Esophagus muscularis mucosa (tissue), 4 donors: ENCODE data around the gene PPP1R12C. TPM values are rescaled to one million over a fixed set of nuclear protein-coding genes. Genes with fewer than 3 reads are reported as not detected.
A peak's percentile ranks its signal among the peaks of the same experiment; 100 is the strongest.

Experiments
- DNase-seq: peaks from one replicate; pipeline ENCODE4 v3.0.0-alpha.2; 2017; ENCODE audit errors: extremely low spot score
- H3K27ac ChIP-seq, 4 donors: fragments of 200-600 bp; sonication (generic); replicated peaks in 1 of 4; 1 replicate in 3 of 4; 2 replicates in 1 of 4; pipeline ENCODE4 v1.5.1; 2016 to 2019; ENCODE audit warnings: mild to moderate bottlenecking in 1 of 4
- H3K27me3 ChIP-seq, 4 donors: fragments of 200-600 bp; sonication (generic); one replicate each; pipeline versions ENCODE4 v1.5.1 to v1.6.0; 2016 to 2019
- H3K36me3 ChIP-seq, 4 donors: fragments of 200-600 bp; sonication (generic); one replicate each; pipeline ENCODE4 v1.5.1; 2016 to 2019
- H3K4me1 ChIP-seq, 4 donors: fragments of 200-600 bp; sonication (generic); one replicate each; pipeline ENCODE4 v1.5.1; 2016 to 2019
- H3K4me3 ChIP-seq, 4 donors: fragments of 200-600 bp; sonication (generic); 1 replicate in 2 of 4; 2 replicates in 2 of 4; pipeline ENCODE4 v1.5.1; 2016 to 2019; ENCODE audit warnings: mild to moderate bottlenecking in 4 of 4, moderate library complexity in 1 of 4
- H3K9me3 ChIP-seq, 4 donors: fragments of 200-600 bp; sonication (generic); 1 replicate in 3 of 4; 2 replicates in 1 of 4; pipeline ENCODE4 v1.5.1; 2016 to 2019
- EP300 ChIP-seq: sonication (generic); formaldehyde crosslinking; IDR thresholded peaks from one replicate; pipeline ENCODE4 v1.6.1; 2017; ENCODE audit warnings: antibody characterized with exemption
- POLR2A ChIP-seq: fragments of 450-650 bp; IDR thresholded peaks from one replicate; pipeline ENCODE4 v1.6.1; 2017; ENCODE audit warnings: antibody characterized with exemption, moderate library complexity, mild to moderate bottlenecking, low read depth
- POLR2AphosphoS5 ChIP-seq, 2 donors: sonication (generic); formaldehyde crosslinking; IDR thresholded peaks; one replicate each; pipeline ENCODE4 v1.6.1; 2017; ENCODE audit warnings: antibody characterized with exemption in 2 of 2
- WGBS: methylation state at CpG from one replicate; pipeline ENCODE4 v1.1.5; 2018; 5-methylcytosine and 5-hydroxymethylcytosine counted together
- intact Hi-C: fragments of 100-400 bp; cut with DNase I; formaldehyde crosslinking; loops from one replicate; pipeline ENCODE4 v1.15.1; 2023
- total RNA-seq, 4 donors: library from RNA; depleted of rRNA; stranded (reverse); fragments of >200 nt; gene quantifications; one replicate each; pipeline versions ENCODE4 v1.1.0 to v1.2.1, GENCODE V29; 2016
- TF ChIP-seq, protein P1 (sequence below), 3 experiments: fragments of 200-600 bp in 2 of 3; fragments of 450-650 bp in 1 of 3; sonication (generic) in 2 of 3; IDR thresholded peaks; one replicate each; pipeline ENCODE4 v1.5.1; 2017 to 2019; ENCODE audit warnings: antibody characterized with exemption in 3 of 3, mild to moderate bottlenecking in 2 of 3, moderate library complexity in 1 of 3

PPP1R12C gene
- 100 to 1,000 TPM; 257 to 451 (median 351) TPM for total RNA-seq

DNA sequence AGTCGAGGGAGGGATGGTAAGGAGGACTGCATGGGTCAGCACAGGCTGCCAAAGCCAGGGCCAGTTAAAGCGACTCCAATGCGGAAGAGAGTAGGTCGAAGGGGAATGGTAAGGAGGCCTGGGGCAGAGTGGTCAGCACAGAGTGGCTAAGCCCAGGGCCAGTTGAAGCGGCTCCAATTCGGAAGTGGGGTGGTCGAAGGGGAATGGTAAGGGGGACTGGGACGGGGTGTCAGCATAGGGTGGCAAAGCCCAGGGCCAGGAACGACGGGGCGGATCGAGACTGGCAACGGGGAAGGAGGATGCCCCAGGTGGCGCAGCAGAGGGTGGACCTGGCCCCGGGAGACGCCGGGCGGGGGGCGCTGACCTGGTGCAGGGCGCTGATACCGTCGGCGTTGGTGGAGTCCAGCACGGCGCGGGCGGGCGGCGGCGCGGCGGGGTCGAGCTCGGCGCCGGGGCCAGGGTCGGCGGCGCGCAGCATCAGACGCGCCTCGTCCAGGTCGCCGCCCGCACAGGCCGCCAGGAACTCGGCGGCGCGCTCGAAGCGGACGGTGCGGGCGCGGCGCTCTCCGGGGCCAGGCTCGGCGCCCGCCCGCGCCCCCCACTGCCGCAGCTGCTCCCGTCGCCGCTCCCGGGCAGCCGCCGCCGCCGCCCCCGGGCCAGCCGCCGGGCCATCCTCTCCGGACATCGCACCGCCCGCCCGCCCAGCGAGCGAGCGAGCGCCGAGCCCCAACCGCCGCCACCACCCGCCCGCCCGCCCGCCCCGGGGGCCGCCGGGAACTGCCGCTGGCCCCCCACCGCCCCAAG, at the start of gene PPP1R12C:
Gene PPP1R12C (minus strand): TSS at position 779 of the 804 bp plus-strand sequence. CDS start 94 bp downstream, at position 685.
- no peak for DNase-seq
- intact Hi-C loops = loop anchor here (10.0 kb wide), 1 partner anchor 538 kb away; the partner anchor contains the start of gene U2AF2

DNA sequence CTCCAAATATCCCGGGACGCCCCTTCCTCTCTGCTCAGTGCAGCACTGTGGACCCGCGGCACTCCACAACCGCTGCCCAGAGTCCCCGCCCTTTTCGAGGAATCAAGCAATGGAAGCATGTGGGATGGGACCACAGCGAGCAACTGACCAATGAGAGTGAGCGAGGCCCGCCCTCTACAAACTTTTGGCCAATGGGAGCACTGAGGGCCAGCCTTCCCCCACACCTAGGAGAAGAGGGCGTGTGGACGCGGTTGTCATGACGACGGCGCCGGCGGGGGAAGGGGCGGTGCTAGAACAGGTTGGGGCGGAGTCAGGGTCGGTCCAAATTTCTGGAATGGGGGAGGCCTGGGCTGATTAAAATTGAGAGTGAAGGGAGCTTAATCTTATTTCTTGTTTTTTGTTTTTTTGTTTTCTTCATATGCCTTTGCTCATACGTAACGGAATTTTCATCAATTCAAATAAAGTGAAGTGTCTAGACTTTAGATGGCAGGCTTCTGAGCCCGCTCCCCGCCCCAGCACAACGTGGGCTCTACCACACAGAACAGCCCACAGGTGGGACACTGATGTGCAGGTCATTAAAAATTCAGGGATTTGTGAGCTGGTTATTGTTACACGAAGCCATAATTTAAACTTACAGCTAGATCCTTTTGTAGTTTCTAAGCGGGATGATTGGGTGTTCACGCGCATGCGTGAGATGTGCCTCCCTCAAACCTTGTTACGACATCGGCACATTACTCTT, 49.3 kb upstream of the PPP1R12C start, which contains the start of gene DNAAF3:
Gene DNAAF3 (minus strand): TSS at position 84 of the 739 bp plus-strand sequence. CDS start 200 bp downstream, outside the sequence.
- intact Hi-C loops = no loop called here
- H3K27me3 ChIP-seq = peaks cover 0 to 100% (median 63%) of the 10 kb centered on the region in 4 donors
- no peaks in the 10 kb centered on the region for H3K36me3 ChIP-seq
- H3K9me3 ChIP-seq = no peaks in the 10 kb centered on the region
- H3K4me3 ChIP-seq = peak within 1 kb of the TSS; percentile 36 to 60 (median 44)
- WGBS = 4% methylated on average over 31 of the region's 33 CpGs
- TF ChIP-seq, protein P1, sequence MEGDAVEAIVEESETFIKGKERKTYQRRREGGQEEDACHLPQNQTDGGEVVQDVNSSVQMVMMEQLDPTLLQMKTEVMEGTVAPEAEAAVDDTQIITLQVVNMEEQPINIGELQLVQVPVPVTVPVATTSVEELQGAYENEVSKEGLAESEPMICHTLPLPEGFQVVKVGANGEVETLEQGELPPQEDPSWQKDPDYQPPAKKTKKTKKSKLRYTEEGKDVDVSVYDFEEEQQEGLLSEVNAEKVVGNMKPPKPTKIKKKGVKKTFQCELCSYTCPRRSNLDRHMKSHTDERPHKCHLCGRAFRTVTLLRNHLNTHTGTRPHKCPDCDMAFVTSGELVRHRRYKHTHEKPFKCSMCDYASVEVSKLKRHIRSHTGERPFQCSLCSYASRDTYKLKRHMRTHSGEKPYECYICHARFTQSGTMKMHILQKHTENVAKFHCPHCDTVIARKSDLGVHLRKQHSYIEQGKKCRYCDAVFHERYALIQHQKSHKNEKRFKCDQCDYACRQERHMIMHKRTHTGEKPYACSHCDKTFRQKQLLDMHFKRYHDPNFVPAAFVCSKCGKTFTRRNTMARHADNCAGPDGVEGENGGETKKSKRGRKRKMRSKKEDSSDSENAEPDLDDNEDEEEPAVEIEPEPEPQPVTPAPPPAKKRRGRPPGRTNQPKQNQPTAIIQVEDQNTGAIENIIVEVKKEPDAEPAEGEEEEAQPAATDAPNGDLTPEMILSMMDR (IDR thresholded peaks at IDR 0.05) = no peak
- peak in 1 of 2 donors; percentile 8 for TF ChIP-seq POLR2AphosphoS5 (IDR thresholded peaks at IDR 0.05)
- H3K4me1 ChIP-seq = peaks cover 6 to 19% (median 17%) of the 10 kb centered on the region in 4 donors
- peak within 1 kb of the TSS in 1 of 4 donors; percentile 36 for H3K27ac ChIP-seq
- peak; percentile 96 for DNase-seq

More for the DNA sequence above, at the start of gene PPP1R12C:
- Histone ChIP-seq H3K4me1 (peaks cover 50 to 59% (median 55%) of the 10 kb centered on the region in 4 donors), H3K36me3 (peaks cover 0 to 8% (median 6%) of the 10 kb centered on the region in 4 donors), H3K4me3 (peak within 1 kb of the TSS; percentile 90 to 98 (median 90)), H3K9me3 (no peaks in the 10 kb centered on the region), H3K27ac (peak within 1 kb of the TSS; percentile 96 to 99 (median 97)), H3K27me3 (no peaks in the 10 kb centered on the region)
- TF ChIP-seq POLR2AphosphoS5 (IDR thresholded peaks at IDR 0.05) (no peak), EP300 (no peak), POLR2A (no peak)
- WGBS = 0% methylated on average over 20 of the region's 97 CpGs

DNA sequence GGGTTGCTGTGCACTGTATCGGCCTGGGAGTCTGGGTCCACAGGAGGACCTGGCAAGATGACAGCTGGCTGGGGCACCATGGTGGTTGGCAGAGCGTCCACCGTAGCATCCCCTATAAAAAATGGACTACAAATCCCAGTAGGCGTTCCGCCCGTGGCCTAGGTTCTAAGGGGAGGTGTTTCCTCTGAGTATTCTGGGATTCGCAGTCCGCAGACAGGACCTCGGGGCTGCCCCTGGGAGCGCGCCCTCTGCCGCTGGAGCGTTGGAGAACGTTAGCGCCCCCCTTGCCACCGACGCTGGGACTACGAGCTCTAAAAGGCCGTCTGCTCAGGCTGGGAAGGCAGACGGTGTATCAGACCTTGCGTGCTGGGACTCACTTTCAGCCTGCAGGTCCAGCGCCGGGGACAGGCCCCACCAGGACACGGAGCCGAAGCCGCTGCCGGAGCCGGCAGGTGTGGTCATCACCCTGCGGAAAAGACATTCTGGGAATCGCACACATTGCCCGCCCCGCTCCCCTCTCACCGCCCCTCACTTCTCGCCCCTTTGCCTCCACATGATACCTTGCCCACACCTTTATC, 48.6 kb upstream of the PPP1R12C start:
- H3K9me3 ChIP-seq = no peaks in the 10 kb centered on the region
- WGBS = 0% methylated on average over 5 of the region's 34 CpGs
- intact Hi-C loops = no loop called here
- TF ChIP-seq EP300 (no peak), POLR2AphosphoS5 (IDR thresholded peaks at IDR 0.05) (no peak), POLR2A (no peak)
- TF ChIP-seq, protein P1 (IDR thresholded peaks at IDR 0.05) = no peak
- DNase-seq = no peak
- H3K27me3 ChIP-seq = peaks cover 3 to 100% (median 67%) of the 10 kb centered on the region in 4 donors
- no peaks in the 10 kb centered on the region for H3K36me3 ChIP-seq
- peak overlapping the region in 1 of 4 donors; percentile 36 for H3K27ac ChIP-seq
- H3K4me3 ChIP-seq = peak overlapping the region; percentile 36 to 60 (median 44)
- H3K4me1 ChIP-seq = peaks cover 6 to 24% (median 18%) of the 10 kb centered on the region in 4 donors

DNA sequence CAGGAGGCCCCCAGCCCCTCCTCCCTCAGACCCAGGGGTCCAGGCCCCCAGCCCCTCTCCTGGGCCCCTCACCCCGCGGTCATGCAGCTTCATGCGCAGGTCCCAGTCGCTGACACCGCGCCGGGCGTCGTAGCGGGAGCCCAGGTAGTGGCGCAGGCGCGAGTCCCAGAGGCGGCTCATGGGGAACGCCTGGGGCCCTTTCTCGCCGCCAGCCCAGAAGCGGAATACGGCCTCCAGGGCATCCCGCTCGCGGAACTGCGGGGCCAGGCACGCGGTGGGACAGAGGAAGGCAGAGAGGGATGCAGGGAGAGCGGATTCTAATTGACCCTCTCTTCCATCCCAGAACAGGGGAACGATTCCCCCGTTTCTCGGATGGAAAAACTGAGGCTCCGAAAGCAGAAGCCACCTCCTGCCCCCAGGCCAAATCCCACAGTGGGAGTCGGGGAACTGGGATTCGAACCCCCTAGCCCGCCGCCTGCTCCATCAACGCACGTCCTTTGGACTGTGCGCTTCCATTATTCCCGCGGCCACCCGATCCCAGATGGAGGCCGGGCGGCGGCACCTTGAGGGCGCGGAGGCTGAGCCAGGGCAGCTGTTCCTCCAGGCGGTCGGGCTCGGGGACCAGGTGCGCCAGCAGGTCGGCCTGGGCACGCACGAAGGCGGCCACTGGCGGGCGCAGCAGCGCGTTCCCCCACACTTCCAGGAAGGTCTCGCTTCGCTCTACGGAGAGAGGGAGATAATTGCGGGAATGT, 44.3 kb upstream of the PPP1R12C start:
- Histone ChIP-seq H3K4me1 (peaks cover 16 to 33% (median 27%) of the 10 kb centered on the region in 4 donors), H3K27ac (no peak overlapping the region), H3K4me3 (no peak overlapping the region), H3K36me3 (no peaks in the 10 kb centered on the region), H3K27me3 (peaks cover 3 to 100% (median 65%) of the 10 kb centered on the region in 4 donors), H3K9me3 (no peaks in the 10 kb centered on the region)
- no peak for DNase-seq
- TF ChIP-seq EP300 = no peak
- TF ChIP-seq POLR2A = no peak
- intact Hi-C loops = no loop called here
- 20% methylated on average over 45 of the region's 61 CpGs for WGBS

DNA sequence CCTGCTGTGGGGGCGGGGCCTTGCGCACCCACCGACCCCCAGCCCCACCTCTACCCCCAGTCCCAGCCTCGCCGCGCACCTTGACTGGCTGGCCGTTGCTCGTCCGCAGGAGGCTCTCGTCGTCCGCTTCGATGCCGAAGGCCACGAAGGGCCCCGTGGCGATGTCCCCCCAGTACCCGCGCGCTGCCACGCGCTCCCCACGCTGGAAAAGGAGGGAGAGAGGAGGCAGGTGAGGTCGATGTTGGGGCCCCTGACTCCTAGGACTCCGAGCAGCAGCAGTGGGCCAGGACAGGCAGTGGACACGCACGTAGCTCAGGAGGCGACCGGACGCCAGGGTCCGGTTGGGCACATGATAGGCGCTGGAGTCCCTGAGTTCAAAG, 43.5 kb upstream of the PPP1R12C start:
- intact Hi-C loops = no loop called here
- TF ChIP-seq EP300 = no peak
- TF ChIP-seq, protein P1 (IDR thresholded peaks at IDR 0.05) = no peak
- no peak for TF ChIP-seq POLR2AphosphoS5 (IDR thresholded peaks at IDR 0.05)
- no peak for TF ChIP-seq POLR2A
- H3K9me3 ChIP-seq = no peaks in the 10 kb centered on the region
- H3K27ac ChIP-seq = no peak overlapping the region
- H3K36me3 ChIP-seq = no peaks in the 10 kb centered on the region
- H3K27me3 ChIP-seq = peaks cover 3 to 100% (median 65%) of the 10 kb centered on the region in 4 donors
- WGBS = no CpG with 5 or more reads among the region's 32 CpGs
- H3K4me3 ChIP-seq = no peak overlapping the region
- H3K4me1 ChIP-seq = peaks cover 15 to 33% (median 27%) of the 10 kb centered on the region in 4 donors
- no peak for DNase-seq
